NK-92 treated with Interleukin-12 subunit alpha and Interleukin-12 subunit beta, amount 100 ng/mL, for 24 hours (cell line): ENCODE measurements around the gene ANKMY2.
"Not testable (repeated sequence)": the region's sequence is repeated elsewhere in the genome, so short reads cannot be mapped to it uniquely, and the experiment has no call there.

ENCODE experiments used
- DNase-seq: peaks from one replicate; lab custom pipeline; 2025; lab: John Stamatoyannopoulos, UW

ANKMY2 gene

GRCh38 chr7:16645593-16646471 lies at the start of gene ANKMY2, which contains the start of gene BZW2:
Gene ANKMY2, minus strand, starts transcription at chr7:16645754. Its CDS starts 181 bp downstream, at chr7:16645573.
Gene BZW2, plus strand, starts transcription at chr7:16646181. Its CDS starts 19,263 bp downstream, at chr7:16665444.
- DNase-seq, result peak; percentile 84

GRCh38 chr7:16694806-16695205 lies 49.3 kb upstream of the ANKMY2 start:
- DNase-seq, result no peak

- DNase-seq, result no peak
These were observed 48.2 kb upstream of the ANKMY2 start for GRCh38 chr7:16693601-16694318.

- no peak for DNase-seq
These were observed 45.7 kb upstream of the ANKMY2 start for GRCh38 chr7:16691241-16691640.

GRCh38 chr7:16688249-16688648 lies 42.7 kb upstream of the ANKMY2 start:
- DNase-seq, result no peak

- DNase-seq, result no peak
These were observed 40.0 kb upstream of the ANKMY2 start for GRCh38 chr7:16685535-16685934.

GRCh38 chr7:16684935-16685334 lies 39.4 kb upstream of the ANKMY2 start:
- DNase-seq, result no peak

- DNase-seq, result not testable (repeated sequence)
These were observed 33.4 kb upstream of the ANKMY2 start for GRCh38 chr7:16678645-16679566.

- no peak for DNase-seq
These were observed 32.5 kb upstream of the ANKMY2 start for GRCh38 chr7:16677978-16678494.

GRCh38 chr7:16675277-16675676 lies 29.7 kb upstream of the ANKMY2 start:
- no peak for DNase-seq

- DNase-seq, result no peak
These were observed 26.3 kb upstream of the ANKMY2 start for GRCh38 chr7:16671811-16672210.

- no peak for DNase-seq
These were observed 25.3 kb upstream of the ANKMY2 start for GRCh38 chr7:16670731-16671344.

- no peak for DNase-seq
These were observed 24.5 kb upstream of the ANKMY2 start for GRCh38 chr7:16670021-16670420.

- DNase-seq, result no peak
These were observed 24.0 kb upstream of the ANKMY2 start for GRCh38 chr7:16669581-16669980.

- no peak for DNase-seq
These were observed 23.4 kb upstream of the ANKMY2 start for GRCh38 chr7:16668978-16669377.

GRCh38 chr7:16668049-16668858 lies 22.7 kb upstream of the ANKMY2 start:
- DNase-seq, result peak; percentile 2

GRCh38 chr7:16667355-16667754 lies 21.8 kb upstream of the ANKMY2 start:
- no peak for DNase-seq

GRCh38 chr7:16661924-16662323 lies 16.4 kb upstream of the ANKMY2 start:
- no peak for DNase-seq

GRCh38 chr7:16660702-16661464 lies 15.3 kb upstream of the ANKMY2 start:
- no peak for DNase-seq
